Measurements from ENCODE around the gene DENND6B.

The DENND6B gene

DNA sequence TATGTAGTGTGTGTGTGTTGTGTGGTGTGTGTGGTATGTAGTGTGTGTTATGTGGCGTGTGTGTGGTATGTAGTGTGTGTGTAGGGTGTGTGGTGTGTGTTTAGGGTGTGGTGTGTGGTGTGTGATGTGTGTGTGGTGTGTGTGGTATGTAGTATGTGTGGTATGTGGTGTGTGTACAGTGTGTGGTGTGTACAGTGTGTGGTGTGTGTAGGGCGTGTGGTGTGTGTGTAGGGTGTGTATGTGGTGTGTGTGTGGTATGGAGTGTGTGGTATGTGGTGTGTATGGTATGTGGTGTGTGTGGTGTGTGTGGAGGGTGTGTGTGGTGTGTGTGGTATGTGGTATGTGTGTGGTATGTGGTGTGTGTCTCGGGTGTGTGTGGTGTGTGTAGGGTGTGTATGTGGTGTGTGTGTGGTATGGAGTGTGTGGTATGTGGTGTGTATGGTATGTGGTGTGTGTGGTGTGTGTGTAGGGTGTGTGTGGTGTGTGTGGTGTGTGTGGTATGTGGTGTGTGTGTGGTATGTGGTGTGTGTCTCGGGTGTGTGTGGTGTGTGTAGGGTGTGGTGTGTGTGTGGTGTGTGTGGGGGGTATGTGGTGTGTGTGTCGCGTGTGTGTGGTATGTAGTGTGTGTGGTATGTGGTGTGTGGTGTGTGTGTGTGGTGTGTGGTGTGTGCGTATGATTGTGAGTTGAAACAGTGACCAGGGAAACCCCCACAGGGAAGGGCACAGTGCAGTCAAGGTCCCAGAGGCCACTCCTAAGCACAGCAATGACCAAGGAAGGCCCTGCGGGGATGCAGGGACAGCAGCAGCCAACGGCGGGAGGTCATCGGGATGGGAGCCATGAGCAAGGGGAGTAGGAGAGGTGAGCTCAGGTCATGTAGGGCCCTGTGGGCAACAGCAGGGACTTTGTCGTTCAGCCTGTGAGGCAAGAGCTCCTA lies 13.4 kb upstream of the DENND6B start:
- Histone ChIP-seq H3K27me3 (ENCODE audit: low read depth, low read length) (no peaks in the 10 kb centered on the region), H3K4me2 (ENCODE audit: low read length) (no peak overlapping the region), H3K79me2 (ENCODE audit: low read length) (peaks cover 4% of the 10 kb centered on the region; the same call in 1 of the 2 replicates), H4K20me1 (ENCODE audit: insufficient read depth, low read length) (no peaks in the 10 kb centered on the region), H3K36me3 (replicated peaks; ENCODE audit: low read depth, low read length) (no peaks in the 10 kb centered on the region), H3K9ac (ENCODE audit: low read length) (no peak overlapping the region), H3K27ac (ENCODE audit: low read length) (no peak overlapping the region), H2AFZ (ENCODE audit: low read depth, low read length) (no peak overlapping the region), H3K9me3 (ENCODE audit: insufficient read depth, low read length) (no peaks in the 10 kb centered on the region), H3K4me1 (ENCODE audit: low read length) (no peaks in the 10 kb centered on the region; the same call in 1 of the 2 replicates), H3K4me3 (ENCODE audit: low read length) (no peak overlapping the region)
- TF ChIP-seq EZH2phosphoT487 (IDR thresholded peaks at IDR 0.05; ENCODE audit: low read depth) (no peak), CTCF (IDR thresholded peaks at IDR 0.05; ENCODE audit: low read depth, low read length) (no peak)

- no peaks in the 10 kb centered on the region for H3K9me3 ChIP-seq (ENCODE audit: insufficient read depth, low read length)
- no peaks in the 10 kb centered on the region for H3K27me3 ChIP-seq (ENCODE audit: low read depth, low read length)
- H2AFZ ChIP-seq (ENCODE audit: low read depth, low read length): no peak overlapping the region
- peaks cover 4% of the 10 kb centered on the region; the same call in 1 of the 2 replicates for H3K79me2 ChIP-seq (ENCODE audit: low read length)
- H3K9ac ChIP-seq (ENCODE audit: low read length): no peak overlapping the region
- no peak overlapping the region for H3K4me2 ChIP-seq (ENCODE audit: low read length)
- no peaks in the 10 kb centered on the region; the same call in 1 of the 2 replicates for H3K4me1 ChIP-seq (ENCODE audit: low read length)
- H3K36me3 ChIP-seq (replicated peaks; ENCODE audit: low read depth, low read length): no peaks in the 10 kb centered on the region
- no peak overlapping the region for H3K27ac ChIP-seq (ENCODE audit: low read length)
- H3K4me3 ChIP-seq (ENCODE audit: low read length): no peak overlapping the region
- TF ChIP-seq EZH2phosphoT487 (IDR thresholded peaks at IDR 0.05; ENCODE audit: low read depth) (no peak), CTCF (IDR thresholded peaks at IDR 0.05; ENCODE audit: low read depth, low read length) (no peak)
- H4K20me1 ChIP-seq (ENCODE audit: insufficient read depth, low read length): no peaks in the 10 kb centered on the region
Measured at GRCh38 chr22:50338860-50339462, 12.1 kb upstream of the DENND6B start.

DNA sequence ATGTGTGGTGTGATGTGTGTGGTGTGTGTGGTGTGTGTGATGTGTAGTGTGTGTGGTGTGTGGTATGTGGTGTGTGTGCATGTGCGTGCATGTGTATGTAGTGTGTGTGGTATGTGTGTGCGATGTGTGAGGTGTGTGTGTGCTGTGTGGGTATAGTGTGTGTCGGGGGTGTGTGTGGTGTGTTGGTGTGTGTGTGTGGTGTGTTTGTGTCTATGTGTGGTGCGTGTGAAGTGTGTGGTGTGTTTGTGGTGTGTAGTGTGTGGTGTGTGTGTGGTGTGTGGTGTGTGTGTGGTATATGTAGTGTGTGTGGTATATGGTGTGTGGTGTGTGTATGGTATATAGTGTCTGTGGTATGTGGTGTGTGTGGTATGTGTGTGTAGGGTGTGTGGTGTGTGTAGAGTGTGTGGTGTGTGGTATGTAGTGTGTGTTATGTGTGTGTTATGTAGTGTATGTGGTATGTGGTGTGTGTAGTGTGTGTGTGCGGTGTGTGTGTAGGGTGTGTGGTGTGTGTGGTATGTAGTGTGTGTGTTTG lies 11.3 kb upstream of the DENND6B start:
- Histone ChIP-seq H3K4me2 (ENCODE audit: low read length) (no peak overlapping the region), H2AFZ (ENCODE audit: low read depth, low read length) (no peak overlapping the region), H3K4me1 (ENCODE audit: low read length) (no peaks in the 10 kb centered on the region; the same call in 1 of the 2 replicates), H3K9ac (ENCODE audit: low read length) (no peak overlapping the region), H4K20me1 (ENCODE audit: insufficient read depth, low read length) (no peaks in the 10 kb centered on the region), H3K27ac (ENCODE audit: low read length) (no peak overlapping the region), H3K9me3 (ENCODE audit: insufficient read depth, low read length) (no peaks in the 10 kb centered on the region), H3K36me3 (replicated peaks; ENCODE audit: low read depth, low read length) (no peaks in the 10 kb centered on the region), H3K4me3 (ENCODE audit: low read length) (no peak overlapping the region), H3K27me3 (ENCODE audit: low read depth, low read length) (no peaks in the 10 kb centered on the region), H3K79me2 (ENCODE audit: low read length) (no peaks in the 10 kb centered on the region; the same call in 1 of the 2 replicates)
- TF ChIP-seq CTCF (IDR thresholded peaks at IDR 0.05; ENCODE audit: low read depth, low read length) (no peak), EZH2phosphoT487 (IDR thresholded peaks at IDR 0.05; ENCODE audit: low read depth) (no peak)
